ENCODE data around the gene MEX3D.
"Not testable (repeated sequence)": the region's sequence is repeated elsewhere in the genome, so short reads cannot be mapped to it uniquely, and the experiment has no call there.

The MEX3D gene

GRCh38 chr19:1535699-1536098 lies 32.4 kb downstream of the MEX3D start:
- DNase-seq (ENCODE audit: low read depth in 2 of 2) = not testable (repeated sequence)

- DNase-seq (ENCODE audit: low read depth in 2 of 2) = no peak
Observed at GRCh38 chr19:1534972-1535371, 33.2 kb downstream of the MEX3D start.

- DNase-seq (ENCODE audit: low read depth in 2 of 2) = no peak
Observed at GRCh38 chr19:1533510-1534150, 34.5 kb downstream of the MEX3D start.

- no peak for DNase-seq (ENCODE audit: low read depth in 2 of 2)
Observed at GRCh38 chr19:1532003-1532402, 36.1 kb downstream of the MEX3D start.

- no peak for DNase-seq (ENCODE audit: low read depth in 2 of 2)
Observed at GRCh38 chr19:1531587-1531986, 36.5 kb downstream of the MEX3D start.

- DNase-seq (ENCODE audit: low read depth in 2 of 2) = not testable (repeated sequence)
Observed at GRCh38 chr19:1530856-1531255, 37.3 kb downstream of the MEX3D start.

- no peak for DNase-seq (ENCODE audit: low read depth in 2 of 2)
Observed at GRCh38 chr19:1529430-1529816, 38.7 kb downstream of the MEX3D start.

GRCh38 chr19:1528596-1529429 lies 39.3 kb downstream of the MEX3D start:
- no peak for DNase-seq (ENCODE audit: low read depth in 2 of 2)

GRCh38 chr19:1527650-1528309 lies 40.3 kb downstream of the MEX3D start:
- DNase-seq (ENCODE audit: low read depth in 2 of 2) = no peak

GRCh38 chr19:1526979-1527649 lies 41.0 kb downstream of the MEX3D start:
- DNase-seq (ENCODE audit: low read depth in 2 of 2) = no peak

GRCh38 chr19:1526066-1526778 lies 41.9 kb downstream of the MEX3D start:
- DNase-seq (ENCODE audit: low read depth in 2 of 2) = no peak

GRCh38 chr19:1525343-1525742 lies 42.8 kb downstream of the MEX3D start:
- DNase-seq (ENCODE audit: low read depth in 2 of 2) = no peak

GRCh38 chr19:1524972-1525325 lies 43.2 kb downstream of the MEX3D start:
- no peak for DNase-seq (ENCODE audit: low read depth in 2 of 2)

GRCh38 chr19:1524287-1524971 lies 43.7 kb downstream of the MEX3D start:
- no peak for DNase-seq (ENCODE audit: low read depth in 2 of 2)

- no peak for DNase-seq (ENCODE audit: low read depth in 2 of 2)
Observed at GRCh38 chr19:1523412-1524286, 44.5 kb downstream of the MEX3D start, which contains the start of gene PLK5. PLK5 (plus strand) TSS chr19:1524077; CDS start chr19:1526997, 2,920 bp downstream.

GRCh38 chr19:1522838-1523237 lies 45.3 kb downstream of the MEX3D start:
- no peak for DNase-seq (ENCODE audit: low read depth in 2 of 2)

GRCh38 chr19:1522061-1522460 lies 46.1 kb downstream of the MEX3D start:
- no peak for DNase-seq (ENCODE audit: low read depth in 2 of 2)

GRCh38 chr19:1521636-1522035 lies 46.5 kb downstream of the MEX3D start:
- no peak for DNase-seq (ENCODE audit: low read depth in 2 of 2)

GRCh38 chr19:1520203-1520780 lies 47.8 kb downstream of the MEX3D start:
- no peak for DNase-seq (ENCODE audit: low read depth in 2 of 2)

GRCh38 chr19:1519802-1520201 lies 48.3 kb downstream of the MEX3D start:
- DNase-seq (ENCODE audit: low read depth in 2 of 2) = not testable (repeated sequence)

All from stimulated activated CD8-positive, alpha-beta memory T cell treated with anti-CD3 and anti-CD28 coated beads, Interleukin-7, amount 100 ng/mL, for 4 hours (primary cell).